Stimulated activated CD8-positive, alpha-beta memory T cell treated with anti-CD3 and anti-CD28 coated beads, Interleukin-15, amount 100 ng/mL, for 4 hours (primary cell): ENCODE measurements around the gene CLPX.
"Not testable (repeated sequence)": the region's sequence is repeated elsewhere in the genome, so short reads cannot be mapped to it uniquely, and the experiment has no call there.

Experiments used
- DNase-seq, 2 donors: peaks; one replicate each; pipeline ENCODE4 v3.0.0-alpha.2; 2020; ENCODE audit warnings: low read depth in 2 of 2

Gene CLPX

GRCh38 chr15:65206750-65207149, 21.6 kb upstream of the CLPX start:
- no peak for DNase-seq

- no peak for DNase-seq
Observed at GRCh38 chr15:65204931-65205660, 20.0 kb upstream of the CLPX start.

GRCh38 chr15:65204236-65204930, 19.2 kb upstream of the CLPX start:
- no peak for DNase-seq

GRCh38 chr15:65201918-65202317, 16.8 kb upstream of the CLPX start:
- no peak for DNase-seq

GRCh38 chr15:65198571-65198970, 13.4 kb upstream of the CLPX start:
- DNase-seq: no peak

GRCh38 chr15:65197337-65197645, 12.1 kb upstream of the CLPX start:
- no peak for DNase-seq

GRCh38 chr15:65196637-65197336, 11.6 kb upstream of the CLPX start:
- DNase-seq: no peak

- no peak for DNase-seq
Observed at GRCh38 chr15:65195548-65195923, 10.4 kb upstream of the CLPX start.

GRCh38 chr15:65194826-65195547, 9.8 kb upstream of the CLPX start:
- no peak for DNase-seq

- no peak for DNase-seq
Observed at GRCh38 chr15:65192016-65192415, 6.9 kb upstream of the CLPX start.

- no peak for DNase-seq
Observed at GRCh38 chr15:65189102-65189740, 4.1 kb upstream of the CLPX start.

GRCh38 chr15:65188472-65188871, 3.3 kb upstream of the CLPX start:
- DNase-seq: not testable (repeated sequence)

- no peak for DNase-seq
Observed at GRCh38 chr15:65184305-65184867, 756 bp downstream of the CLPX start.

GRCh38 chr15:65183865-65184159, 1.3 kb downstream of the CLPX start:
- DNase-seq: no peak

GRCh38 chr15:65182538-65182937, 2.6 kb downstream of the CLPX start:
- no peak for DNase-seq

GRCh38 chr15:65181582-65182353, 3.4 kb downstream of the CLPX start:
- DNase-seq: not testable (repeated sequence)

GRCh38 chr15:65180167-65180566, 5.0 kb downstream of the CLPX start:
- DNase-seq: no peak

- DNase-seq: no peak
Observed at GRCh38 chr15:65177901-65178300, 7.2 kb downstream of the CLPX start.

GRCh38 chr15:65176056-65176455, 9.1 kb downstream of the CLPX start:
- no peak for DNase-seq

- no peak for DNase-seq
Observed at GRCh38 chr15:65175511-65175910, 9.6 kb downstream of the CLPX start.

GRCh38 chr15:65174509-65174908, 10.6 kb downstream of the CLPX start:
- DNase-seq: no peak
